ENCODE data around the gene GALP.
"Not testable (repeated sequence)": the region's sequence is repeated elsewhere in the genome, so short reads cannot be mapped to it uniquely, and the experiment has no call there.

Gene GALP

GRCh38 chr19:56175861-56176307, at the start of gene GALP:
GALP (plus strand) TSS chr19:56176008; CDS start chr19:56177109, 1,101 bp downstream.
- not testable (repeated sequence) for DNase-seq (ENCODE audit: low read depth in 3 of 3)

- no peak for DNase-seq (ENCODE audit: low read depth in 3 of 3)
Measured at GRCh38 chr19:56126983-56127780, 48.6 kb upstream of the GALP start.

- no peak for DNase-seq (ENCODE audit: low read depth in 3 of 3)
Measured at GRCh38 chr19:56130006-56130405, 45.8 kb upstream of the GALP start.

- DNase-seq (ENCODE audit: low read depth in 3 of 3), result no peak
Measured at GRCh38 chr19:56131651-56132050, 44.2 kb upstream of the GALP start.

- DNase-seq (ENCODE audit: low read depth in 3 of 3), result no peak
Measured at GRCh38 chr19:56132316-56132822, 43.4 kb upstream of the GALP start.

GRCh38 chr19:56133858-56134653, 41.8 kb upstream of the GALP start:
- DNase-seq (ENCODE audit: low read depth in 3 of 3), result no peak

GRCh38 chr19:56134654-56134921, 41.2 kb upstream of the GALP start:
- DNase-seq (ENCODE audit: low read depth in 3 of 3), result no peak

GRCh38 chr19:56136362-56136761, 39.4 kb upstream of the GALP start:
- no peak for DNase-seq (ENCODE audit: low read depth in 3 of 3)

GRCh38 chr19:56137405-56137804, 38.4 kb upstream of the GALP start:
- DNase-seq (ENCODE audit: low read depth in 3 of 3), result no peak

- DNase-seq (ENCODE audit: low read depth in 3 of 3), result no peak
Measured at GRCh38 chr19:56138069-56138468, 37.7 kb upstream of the GALP start.

GRCh38 chr19:56139847-56140582, 35.8 kb upstream of the GALP start:
- DNase-seq (ENCODE audit: low read depth in 3 of 3), result no peak

- peak; percentile 98 to 100 (median 99) for DNase-seq (ENCODE audit: low read depth in 3 of 3)
Measured at GRCh38 chr19:56140583-56141416, 35.0 kb upstream of the GALP start, which contains the start of gene ZNF444. ZNF444 (plus strand) TSS chr19:56141287; CDS start chr19:56146912, 5,625 bp downstream.

GRCh38 chr19:56141417-56141993, 34.3 kb upstream of the GALP start:
- DNase-seq (ENCODE audit: low read depth in 3 of 3), result no peak

- no peak for DNase-seq (ENCODE audit: low read depth in 3 of 3)
Measured at GRCh38 chr19:56142087-56142787, 33.6 kb upstream of the GALP start.

- DNase-seq (ENCODE audit: low read depth in 3 of 3), result no peak
Measured at GRCh38 chr19:56142897-56143434, 32.8 kb upstream of the GALP start.

GRCh38 chr19:56144376-56144775, 31.4 kb upstream of the GALP start:
- no peak for DNase-seq (ENCODE audit: low read depth in 3 of 3)

GRCh38 chr19:56144831-56145230, 31.0 kb upstream of the GALP start:
- no peak for DNase-seq (ENCODE audit: low read depth in 3 of 3)

- DNase-seq (ENCODE audit: low read depth in 3 of 3), result no peak
Measured at GRCh38 chr19:56145698-56146097, 30.1 kb upstream of the GALP start.

GRCh38 chr19:56146904-56147303, 28.9 kb upstream of the GALP start:
- no peak for DNase-seq (ENCODE audit: low read depth in 3 of 3)

- no peak for DNase-seq (ENCODE audit: low read depth in 3 of 3)
Measured at GRCh38 chr19:56147307-56147706, 28.5 kb upstream of the GALP start.
